GM12872 (cell line): ENCODE results near the gene SLC41A3.

ENCODE experiments used
- CTCF ChIP-seq: IDR thresholded peaks from 3 replicates; pipeline ENCODE4 v1.5.1; 2011; ENCODE audit warnings: low read depth, mild to moderate bottlenecking, low read length, moderate library complexity; ENCODE audit not compliant: insufficient read depth

SLC41A3 gene

DNA sequence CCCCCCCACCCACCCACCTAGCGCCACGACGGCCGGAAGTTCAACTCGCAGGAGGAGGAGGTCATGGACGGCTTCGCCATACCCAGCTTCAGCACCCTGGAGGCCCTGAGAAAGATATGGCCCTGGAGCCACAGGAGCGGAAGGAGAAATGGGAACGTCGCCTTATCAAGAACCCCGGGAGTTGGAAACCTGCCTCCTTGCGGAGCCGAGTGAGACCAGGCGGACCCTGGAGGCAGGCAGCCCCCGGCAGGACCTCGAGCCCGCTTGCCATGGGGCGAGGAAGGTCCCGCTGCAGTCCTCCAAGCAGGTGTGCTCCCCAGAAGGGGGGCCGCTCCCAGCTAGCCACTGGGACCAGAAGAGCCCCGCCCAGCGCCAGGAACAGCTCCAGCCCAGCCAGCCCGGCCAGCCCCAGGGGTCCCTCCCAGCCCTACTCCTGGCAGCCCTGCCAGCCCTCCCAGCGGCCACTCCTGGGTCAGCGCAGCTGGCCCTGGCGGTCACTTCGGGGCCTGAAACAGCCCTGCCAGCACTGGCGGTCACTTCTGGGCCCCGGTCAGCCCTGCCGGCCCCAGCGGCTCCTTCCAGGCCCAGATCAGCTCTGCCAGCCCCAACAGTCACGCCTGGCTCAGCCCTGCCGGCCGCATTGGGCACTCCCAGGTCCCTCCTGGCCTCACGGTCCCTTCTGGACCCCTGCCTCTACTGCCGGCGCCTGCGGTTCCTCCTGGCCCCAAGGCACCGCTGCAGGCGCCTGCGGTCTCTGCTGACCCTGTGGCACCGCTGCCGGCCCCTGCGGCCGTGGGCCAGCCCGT is 125.2 kb downstream of the SLC41A3 start:
- no peak for TF ChIP-seq CTCF

DNA sequence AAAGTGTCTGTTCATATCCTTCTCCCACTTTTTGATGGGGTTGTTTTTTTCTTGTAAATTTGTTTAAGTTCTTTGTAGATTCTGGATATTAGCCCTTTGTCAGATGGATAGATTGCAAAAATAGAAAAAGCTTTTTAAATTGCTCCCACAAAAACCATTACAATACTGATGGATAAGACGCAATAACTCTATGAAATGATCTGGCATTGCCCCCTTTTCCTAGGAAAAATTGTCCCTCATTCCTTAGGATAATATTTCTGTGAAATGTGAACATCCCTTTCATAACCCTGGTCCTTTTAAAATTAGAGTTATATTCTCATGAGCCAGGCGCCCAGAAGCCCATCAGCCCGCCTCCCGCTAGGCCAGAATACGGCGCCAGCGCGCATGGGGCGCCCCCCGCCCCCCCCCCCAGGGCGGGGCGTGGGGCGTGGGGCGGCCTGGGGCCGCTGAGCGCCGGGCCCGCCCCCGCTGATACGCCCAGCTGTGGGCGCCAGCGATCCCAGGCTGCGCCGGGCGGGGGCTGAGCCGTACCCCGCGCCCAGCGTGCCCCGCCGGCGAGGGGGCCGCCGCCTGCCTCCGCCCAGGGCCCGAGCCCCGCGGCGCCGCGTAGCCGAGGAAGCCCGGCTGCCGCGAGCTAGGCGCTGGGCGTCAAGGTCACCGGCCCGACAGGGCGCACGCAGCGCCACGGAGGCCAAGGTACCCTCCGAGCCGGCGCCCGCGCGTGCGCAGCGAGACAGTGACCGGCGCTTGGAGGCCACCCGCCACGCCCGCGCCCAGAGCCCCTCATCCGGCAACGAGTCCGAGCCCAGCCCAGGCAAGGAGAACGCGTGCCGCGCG is 126.0 kb downstream of the SLC41A3 start:
- TF ChIP-seq CTCF: no peak
